ENCODE measurements around the gene DNMT3A. TPM values are rescaled to one million over a fixed set of nuclear protein-coding genes. Genes with fewer than 3 reads are reported as not detected.

Gene DNMT3A
- total RNA-seq, 1 donor from 2014 or later, result 83.9 TPM

- no peak for DNase-seq
These were observed 139.9 kb downstream of the DNMT3A start for GRCh38 chr2:25201794-25202193.

- no peak for DNase-seq
These were observed 140.5 kb downstream of the DNMT3A start for GRCh38 chr2:25201265-25201664.

GRCh38 chr2:25198576-25198975 is 143.1 kb downstream of the DNMT3A start:
- no peak for DNase-seq

GRCh38 chr2:25198209-25198525 is 143.6 kb downstream of the DNMT3A start:
- DNase-seq, result no peak

- DNase-seq, result peak; percentile 60
These were observed 144.2 kb downstream of the DNMT3A start for GRCh38 chr2:25197336-25198208.

GRCh38 chr2:25194576-25195122 is 147.1 kb downstream of the DNMT3A start:
- DNase-seq, result no peak

GRCh38 chr2:25190536-25190935 is 151.2 kb downstream of the DNMT3A start:
- DNase-seq, result no peak

GRCh38 chr2:25188405-25188804 is 153.3 kb downstream of the DNMT3A start:
- no peak for DNase-seq

- no peak for DNase-seq
These were observed 153.9 kb downstream of the DNMT3A start for GRCh38 chr2:25187729-25188350.

GRCh38 chr2:25184254-25184653 is 157.5 kb downstream of the DNMT3A start:
- peak; percentile 70 for DNase-seq

- no peak for DNase-seq
These were observed 162.7 kb downstream of the DNMT3A start for GRCh38 chr2:25178976-25179375.

Small RNAs within 50 kb of the gene (small RNA-seq; reads per million reads assigned to genes)
- 4.1 reads per million, percentile 92 among the genes with 10 or more reads in this experiment for gene MIR1301 (ENCODE audit: low replicate concordance)

Other genes with a start within 250 kb of the DNMT3A start
- 7.7 TPM for gene POMC, start 173.3 kb downstream of the DNMT3A start, total RNA-seq